OCI-LY7 (cell line): Measurements from ENCODE around the gene TSPAN10. TPM values are rescaled to one million over a fixed set of nuclear protein-coding genes. Genes with fewer than 3 reads are reported as not detected.
A peak's percentile ranks its signal among the peaks of the same experiment; 100 is the strongest.

Source experiments
- BruUV-seq: library from RNA; stranded (reverse); fragments of 400-500 nt; replicated peaks from 2 replicates; lab custom pipeline; 2021; lab: Mats Ljungman, UMichigan
- CTCF ChIA-PET: fragments of 300-600 bp; sonication (Branson Sonifier 250); formaldehyde crosslinking; loops from one replicate; lab custom pipeline; 2022; ENCODE audit warnings: antibody characterized with exemption; ENCODE audit not compliant: unreplicated experiment; lab: Charles Lee
- POLR2A ChIA-PET: fragments of 300-600 bp; sonication (Branson Sonifier 250); formaldehyde crosslinking; loops from one replicate; lab custom pipeline; 2022; ENCODE audit warnings: antibody characterized with exemption; lab: Charles Lee
- DNase-seq: peaks from one replicate; pipeline ENCODE4 v3.0.0-alpha.2; 2015; ENCODE audit warnings: low spot score
- H2AFZ ChIP-seq: fragments of 200-600 bp; sonication (generic), shearing (Covaris generic); 2 replicates; pipeline ENCODE4 v1.6.1; 2014; ENCODE audit warnings: mild to moderate bottlenecking, antibody characterized with exemption, low read length, moderate library complexity
- H3K27ac ChIP-seq: fragments of 200-600 bp; sonication (generic); 2 replicates; pipeline ENCODE4 v1.5.1; 2014; ENCODE audit warnings: mixed run types, low read depth, mild to moderate bottlenecking, moderate library complexity, low read length, inconsistent platforms; ENCODE audit not compliant: poor library complexity, severe bottlenecking
- H3K36me3 ChIP-seq: fragments of 200-600 bp; sonication (generic); 2 replicates; pipeline ENCODE4 v1.6.1; 2014; ENCODE audit warnings: mild to moderate bottlenecking, antibody characterized with exemption, low read length, moderate library complexity, mixed read lengths; ENCODE audit not compliant: insufficient read depth
- H3K4me1 ChIP-seq: fragments of 200-600 bp; sonication (generic); 2 replicates; pipeline ENCODE4 v1.5.1; 2014; ENCODE audit warnings: mild to moderate bottlenecking, low read length; ENCODE audit not compliant: insufficient read depth, poor library complexity, severe bottlenecking
- H3K4me2 ChIP-seq: fragments of 200-600 bp; sonication (generic); 2 replicates; pipeline ENCODE4 v1.6.1; 2014; ENCODE audit warnings: mild to moderate bottlenecking, low read length
- H3K4me3 ChIP-seq: fragments of 200-600 bp; sonication (generic); 2 replicates; pipeline ENCODE4 v1.5.1; 2014; ENCODE audit warnings: mild to moderate bottlenecking, low read depth, low read length; ENCODE audit not compliant: poor library complexity, severe bottlenecking
- H3K79me2 ChIP-seq: fragments of 200-600 bp; sonication (generic); 2 replicates; pipeline ENCODE4 v1.6.1; 2016; ENCODE audit warnings: low read depth, mild to moderate bottlenecking, low read length, moderate library complexity, mixed read lengths; ENCODE audit not compliant: insufficient read depth
- H3K9me2 ChIP-seq: fragments of 200-600 bp; sonication (generic); 2 replicates; pipeline ENCODE4 v1.6.1; 2016; ENCODE audit warnings: mild to moderate bottlenecking, low read length, mixed read lengths; ENCODE audit not compliant: insufficient read depth
- H3K9me3 ChIP-seq: fragments of 200-600 bp; sonication (generic); 2 replicates; pipeline ENCODE4 v1.6.1; 2014; ENCODE audit warnings: mild to moderate bottlenecking, mixed run types, low read length, mixed read lengths
- H4K20me1 ChIP-seq: fragments of 200-600 bp; sonication (generic); 2 replicates; pipeline ENCODE4 v1.6.1; 2014; ENCODE audit warnings: mild to moderate bottlenecking, antibody characterized with exemption, low read length, moderate library complexity, mixed read lengths; ENCODE audit not compliant: insufficient read depth
- EZH2phosphoT487 ChIP-seq: fragments of 200-600 bp; sonication (generic); IDR thresholded peaks from 2 replicates; pipeline ENCODE4 v1.6.1; 2018; ENCODE audit warnings: low read depth, borderline replicate concordance, mild to moderate bottlenecking, mixed run types, antibody characterized with exemption, low read length, moderate library complexity, mixed read lengths
- intact Hi-C: fragments of 100-400 bp; cut with micrococcal nuclease; formaldehyde crosslinking; loops from one replicate; pipeline ENCODE4 v1.10.0; 2022; ENCODE audit not compliant: unreplicated experiment
- total RNA-seq, 2 experiments: library from RNA; depleted of rRNA in 1 of 2; stranded (reverse); fragments of >200 nt in 1 of 2; shearing (Covaris generic) in 1 of 2; gene quantifications; 2 replicates each; pipeline ENCODE4 v1.2.3, GENCODE V29; 2014 to 2022
- TF ChIP-seq, protein P1 (sequence below): fragments of 200-600 bp; sonication (generic); conservative IDR thresholded peaks from 2 replicates; pipeline ENCODE4 v1.5.1; 2014; ENCODE audit warnings: mild to moderate bottlenecking, antibody characterized with exemption, low read length, moderate library complexity, mixed read lengths

The TSPAN10 gene
- total RNA-seq, 2 experiments from 2014 or later: 0.95 to 2.4 TPM

DNA sequence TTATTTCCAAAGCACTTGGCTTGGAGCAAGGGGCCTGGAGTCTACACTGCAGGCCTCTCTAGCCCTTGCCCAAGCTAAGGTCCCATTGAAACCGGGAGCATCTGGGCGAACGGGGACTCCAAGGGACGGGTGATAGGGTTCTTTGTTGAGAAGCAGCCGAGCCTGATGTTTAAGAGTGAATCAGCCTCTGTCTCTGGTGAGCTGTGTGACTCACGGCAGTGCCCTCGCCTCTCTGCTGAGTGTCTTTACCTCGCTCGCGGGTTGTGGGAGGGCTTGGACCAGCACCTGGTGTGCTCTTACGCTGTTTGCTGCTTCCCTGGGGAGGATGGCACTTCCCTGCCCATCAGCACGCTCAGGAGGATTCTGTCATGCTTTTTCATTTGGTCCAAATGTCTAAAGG, 48.1 kb downstream of the TSPAN10 start:
- intact Hi-C loops: no loop called here
- no TSS peak for BruUV-seq
- ChIA-PET POLR2A (no interaction called here), CTCF (interaction anchor here (0.6 kb wide), 1 partner anchor 161 kb away, joined by 3 read pairs; no protein-coding TSS in a partner anchor)
- Histone ChIP-seq H3K79me2 (peaks cover 43% of the 10 kb centered on the region), H3K4me3 (peak overlapping the region; percentile 78), H3K9me3 (no peaks in the 10 kb centered on the region), H3K36me3 (peaks cover 57% of the 10 kb centered on the region), H2AFZ (no peak overlapping the region), H3K27ac (peak overlapping the region; percentile 41), H3K4me2 (peak overlapping the region; percentile 82), H3K9me2 (no peaks in the 10 kb centered on the region), H3K4me1 (peaks cover 23% of the 10 kb centered on the region), H4K20me1 (peaks cover 5% of the 10 kb centered on the region; the same call in 1 of the 2 replicates)
- no peak for TF ChIP-seq EZH2phosphoT487
- TF ChIP-seq, protein P1, sequence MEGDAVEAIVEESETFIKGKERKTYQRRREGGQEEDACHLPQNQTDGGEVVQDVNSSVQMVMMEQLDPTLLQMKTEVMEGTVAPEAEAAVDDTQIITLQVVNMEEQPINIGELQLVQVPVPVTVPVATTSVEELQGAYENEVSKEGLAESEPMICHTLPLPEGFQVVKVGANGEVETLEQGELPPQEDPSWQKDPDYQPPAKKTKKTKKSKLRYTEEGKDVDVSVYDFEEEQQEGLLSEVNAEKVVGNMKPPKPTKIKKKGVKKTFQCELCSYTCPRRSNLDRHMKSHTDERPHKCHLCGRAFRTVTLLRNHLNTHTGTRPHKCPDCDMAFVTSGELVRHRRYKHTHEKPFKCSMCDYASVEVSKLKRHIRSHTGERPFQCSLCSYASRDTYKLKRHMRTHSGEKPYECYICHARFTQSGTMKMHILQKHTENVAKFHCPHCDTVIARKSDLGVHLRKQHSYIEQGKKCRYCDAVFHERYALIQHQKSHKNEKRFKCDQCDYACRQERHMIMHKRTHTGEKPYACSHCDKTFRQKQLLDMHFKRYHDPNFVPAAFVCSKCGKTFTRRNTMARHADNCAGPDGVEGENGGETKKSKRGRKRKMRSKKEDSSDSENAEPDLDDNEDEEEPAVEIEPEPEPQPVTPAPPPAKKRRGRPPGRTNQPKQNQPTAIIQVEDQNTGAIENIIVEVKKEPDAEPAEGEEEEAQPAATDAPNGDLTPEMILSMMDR: no peak
- peak; percentile 31 for DNase-seq

DNA sequence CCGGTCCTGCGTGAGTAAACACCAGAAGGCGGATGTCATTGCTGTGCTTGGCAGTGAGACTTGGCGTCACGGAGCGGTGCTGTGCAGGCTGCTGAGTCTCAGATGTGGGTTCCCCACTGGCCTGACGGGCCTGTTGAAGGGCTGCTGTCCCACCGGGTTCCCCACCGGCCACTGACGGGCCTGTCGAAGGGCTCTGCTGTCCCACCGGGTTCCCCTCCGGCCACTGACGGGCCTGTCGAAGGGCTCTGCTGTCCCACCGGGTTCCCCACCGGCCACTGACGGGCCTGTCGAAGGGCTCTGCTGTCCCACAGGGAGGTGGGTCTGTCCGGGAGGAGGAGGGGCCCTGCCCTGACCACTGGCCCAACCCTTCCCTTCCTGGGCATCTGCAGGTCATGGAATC, 49.6 kb downstream of the TSPAN10 start:
- Histone ChIP-seq H3K79me2 (peaks cover 43% of the 10 kb centered on the region), H3K36me3 (peaks cover 65% of the 10 kb centered on the region), H3K9me3 (no peaks in the 10 kb centered on the region), H3K4me1 (peaks cover 23% of the 10 kb centered on the region), H2AFZ (no peak overlapping the region), H3K27ac (no peak overlapping the region), H3K9me2 (no peaks in the 10 kb centered on the region), H3K4me2 (no peak overlapping the region), H3K4me3 (no peak overlapping the region), H4K20me1 (peaks cover 5% of the 10 kb centered on the region; the same call in 1 of the 2 replicates)
- no peak for TF ChIP-seq EZH2phosphoT487
- TF ChIP-seq, protein P1: no peak
- ChIA-PET POLR2A (no interaction called here), CTCF (no interaction called here)
- no TSS peak for BruUV-seq
- no peak for DNase-seq
- intact Hi-C loops: no loop called here

DNA sequence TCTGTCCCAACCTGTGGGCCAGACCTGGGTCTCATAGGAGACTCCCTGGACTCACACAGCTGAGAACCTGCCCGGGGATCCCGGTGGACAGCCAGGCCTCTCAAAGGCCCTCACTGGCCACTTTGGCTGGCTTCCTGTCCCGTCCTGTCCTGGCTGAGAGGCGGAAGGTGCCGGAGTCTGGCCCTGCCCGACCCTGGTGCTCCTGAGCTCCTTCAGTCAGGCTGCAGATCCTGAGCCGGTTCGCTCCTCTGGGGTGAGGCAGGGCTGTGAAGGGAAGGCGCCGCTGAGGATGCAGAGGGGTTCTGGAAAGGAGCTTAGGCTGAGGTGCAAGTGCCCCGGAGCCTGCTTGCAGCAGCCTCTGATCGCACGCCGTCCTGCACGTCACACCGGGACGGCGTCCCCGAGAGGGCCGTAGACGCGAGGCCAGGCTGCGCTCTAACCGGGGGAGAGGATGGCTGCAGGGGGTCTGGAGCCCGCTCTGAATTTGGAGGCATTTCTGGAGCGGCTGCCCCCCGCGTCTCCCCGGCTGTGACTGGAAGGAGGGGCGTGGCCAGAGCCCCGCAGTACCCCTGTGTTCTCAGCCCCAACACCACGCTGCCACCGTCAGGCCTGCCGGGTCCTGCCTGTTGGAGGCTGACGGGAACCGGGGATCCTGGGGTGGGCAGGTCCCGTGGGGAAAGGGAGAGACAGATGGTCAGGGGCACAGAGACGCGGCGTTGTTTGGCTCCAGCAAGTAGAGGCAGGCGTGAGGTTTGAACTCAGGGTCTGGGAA, 51.0 kb downstream of the TSPAN10 start:
- no peaks in the 10 kb centered on the region for H3K9me2 ChIP-seq
- H4K20me1 ChIP-seq: no peaks in the 10 kb centered on the region; the same call in 1 of the 2 replicates
- ChIA-PET CTCF (no interaction called here), POLR2A (no interaction called here)
- H3K36me3 ChIP-seq: peaks cover 76% of the 10 kb centered on the region
- TF ChIP-seq, protein P1: no peak
- TF ChIP-seq EZH2phosphoT487: no peak
- H3K9me3 ChIP-seq: no peaks in the 10 kb centered on the region
- no peak overlapping the region for H3K27ac ChIP-seq
- no peak overlapping the region for H3K4me3 ChIP-seq
- H2AFZ ChIP-seq: no peak overlapping the region
- H3K79me2 ChIP-seq: peaks cover 30% of the 10 kb centered on the region
- DNase-seq: no peak
- H3K4me1 ChIP-seq: peaks cover 16% of the 10 kb centered on the region
- intact Hi-C loops: no loop called here
- BruUV-seq: no TSS peak
- H3K4me2 ChIP-seq: no peak overlapping the region
